Measurements from ENCODE around the gene GRID2IP.
A peak's percentile ranks its signal among the peaks of the same experiment; 100 is the strongest.
"Not testable (repeated sequence)": the region's sequence is repeated elsewhere in the genome, so short reads cannot be mapped to it uniquely, and the experiment has no call there.

The GRID2IP gene

DNA sequence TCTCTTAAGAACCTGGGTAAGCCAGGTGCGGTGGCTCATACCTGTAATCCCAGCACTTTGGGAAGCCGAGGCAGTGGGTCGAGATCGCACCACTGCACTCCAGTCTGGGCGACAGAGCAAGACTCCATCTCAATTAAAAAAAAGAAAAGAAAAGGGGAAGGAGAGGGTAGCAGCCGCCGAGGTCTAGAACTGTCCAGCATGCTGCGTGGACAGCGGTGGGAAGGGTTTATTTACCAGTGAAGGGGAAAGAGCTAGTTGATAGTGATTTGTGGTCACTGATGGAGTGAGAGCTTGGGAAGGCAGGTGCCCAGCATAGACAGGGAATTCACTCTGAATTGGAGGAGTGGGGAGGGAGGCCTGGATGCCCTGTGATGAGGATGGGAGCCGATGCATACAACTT, 60.1 kb downstream of the GRID2IP start:
- H3K4me1 Mint-ChIP-seq (ENCODE audit: low read depth) = no peaks in the 10 kb centered on the region
- H3K4me3 Mint-ChIP-seq = no peak overlapping the region
- H3K9me3 Mint-ChIP-seq (ENCODE audit: low read depth) = no peaks in the 10 kb centered on the region

GRCh38 chr7:6489612-6490011, 61.6 kb downstream of the GRID2IP start:
- Mint-ChIP-seq H3K36me3 (no peaks in the 10 kb centered on the region), H3K27ac (no peak overlapping the region), H3K27me3 (no peaks in the 10 kb centered on the region)

More for the DNA sequence above, 60.1 kb downstream of the GRID2IP start:
- H3K36me3 Mint-ChIP-seq = no peaks in the 10 kb centered on the region
- no peaks in the 10 kb centered on the region for H3K27me3 Mint-ChIP-seq
- H3K27ac Mint-ChIP-seq = no peak overlapping the region

DNA sequence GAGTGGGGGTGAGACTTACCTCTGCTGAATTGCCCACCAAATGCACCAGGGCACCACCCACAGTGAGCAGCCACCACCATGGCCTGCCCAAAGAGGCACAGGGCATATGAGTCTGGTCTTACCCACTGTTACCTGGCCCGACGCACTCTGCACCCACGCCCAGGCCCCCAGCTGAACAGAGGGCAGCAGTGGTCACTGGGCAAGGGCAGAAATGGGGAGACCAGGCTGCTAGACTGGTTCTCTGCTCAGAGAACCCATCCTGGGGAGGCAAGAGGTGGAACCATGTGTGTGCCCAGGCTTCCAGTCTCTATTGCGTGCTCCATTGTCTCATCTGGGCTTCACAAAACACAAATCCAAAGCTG, 64.1 kb downstream of the GRID2IP start:
- Mint-ChIP-seq H3K4me3 (no peak overlapping the region), H3K4me1 (ENCODE audit: low read depth) (peaks cover 16% of the 10 kb centered on the region), H3K27me3 (no peaks in the 10 kb centered on the region), H3K36me3 (no peaks in the 10 kb centered on the region), H3K27ac (no peak overlapping the region), H3K9me3 (ENCODE audit: low read depth) (no peaks in the 10 kb centered on the region)

More at GRCh38 chr7:6489612-6490011, 61.6 kb downstream of the GRID2IP start:
- Mint-ChIP-seq H3K4me1 (ENCODE audit: low read depth) (peaks cover 3% of the 10 kb centered on the region), H3K9me3 (ENCODE audit: low read depth) (no peaks in the 10 kb centered on the region), H3K4me3 (no peak overlapping the region)

GRCh38 chr7:6486438-6487183, 64.7 kb downstream of the GRID2IP start:
- Mint-ChIP-seq H3K4me1 (ENCODE audit: low read depth) (peaks cover 20% of the 10 kb centered on the region), H3K36me3 (no peaks in the 10 kb centered on the region), H3K27me3 (no peaks in the 10 kb centered on the region), H3K9me3 (ENCODE audit: low read depth) (no peaks in the 10 kb centered on the region), H3K27ac (no peak overlapping the region), H3K4me3 (no peak overlapping the region)

DNA sequence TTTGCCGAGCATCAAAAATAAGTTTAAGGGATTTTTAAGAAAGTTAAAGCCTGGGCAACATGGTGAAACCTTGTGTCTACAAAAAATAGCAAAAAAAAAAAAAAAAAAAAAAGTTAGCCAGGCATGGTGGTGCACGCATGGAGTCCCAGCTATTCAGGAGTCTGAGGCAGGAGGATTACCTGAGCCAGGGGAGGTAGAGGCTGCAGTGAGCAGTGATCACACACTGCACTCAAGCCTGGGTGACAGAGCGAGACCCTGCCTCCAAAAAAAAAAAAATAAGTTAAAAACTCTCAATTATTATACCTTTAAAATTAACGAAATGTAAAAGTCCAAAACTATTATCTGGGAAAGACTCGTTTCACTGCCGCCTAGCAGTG, 68.5 kb downstream of the GRID2IP start:
- Mint-ChIP-seq H3K27ac (peak overlapping the region; percentile 82), H3K36me3 (no peaks in the 10 kb centered on the region), H3K4me3 (peak overlapping the region; percentile 93), H3K4me1 (ENCODE audit: low read depth) (peaks cover 53% of the 10 kb centered on the region), H3K27me3 (no peaks in the 10 kb centered on the region), H3K9me3 (ENCODE audit: low read depth) (no peaks in the 10 kb centered on the region)

DNA sequence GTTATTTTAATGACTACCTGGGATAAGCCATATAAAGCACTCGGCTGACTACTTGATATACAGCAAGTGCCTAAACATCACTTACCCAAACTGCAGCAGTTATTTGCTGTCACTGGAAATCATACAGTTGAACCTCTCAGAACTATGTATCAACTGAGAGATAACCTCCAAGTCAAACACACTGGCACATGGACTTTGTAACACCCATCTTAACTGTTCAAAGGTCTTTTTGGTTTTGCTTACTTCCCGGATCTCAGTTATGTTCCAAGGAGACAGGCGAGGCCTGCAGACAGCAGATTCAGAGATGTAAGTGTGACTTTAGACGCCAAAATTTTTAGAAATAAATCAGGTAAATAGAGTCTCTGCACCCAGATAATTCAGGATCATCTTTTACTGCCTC, 69.0 kb downstream of the GRID2IP start:
- Mint-ChIP-seq H3K36me3 (no peaks in the 10 kb centered on the region), H3K4me3 (peak overlapping the region; percentile 93), H3K27ac (peak overlapping the region; percentile 28), H3K9me3 (ENCODE audit: low read depth) (no peaks in the 10 kb centered on the region), H3K27me3 (no peaks in the 10 kb centered on the region), H3K4me1 (ENCODE audit: low read depth) (peaks cover 57% of the 10 kb centered on the region)

DNA sequence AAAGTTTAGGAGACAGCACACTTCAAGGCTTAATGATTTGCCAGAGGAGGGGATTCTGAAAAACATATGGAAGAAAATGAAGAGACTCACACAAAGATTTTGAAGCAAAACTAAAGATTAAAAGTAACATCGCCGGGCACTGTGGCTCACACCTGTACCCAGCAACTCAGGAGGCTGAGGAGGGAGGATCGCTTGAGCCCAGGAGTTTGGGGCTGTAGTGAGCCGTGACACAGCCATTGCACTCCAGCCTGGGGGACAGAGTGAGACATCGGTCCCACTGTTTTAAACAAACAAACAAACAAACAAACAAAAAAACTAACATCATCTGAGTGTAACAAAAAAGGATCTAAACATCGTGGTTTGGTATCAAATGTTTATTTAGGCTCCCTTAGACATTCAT, 69.8 kb downstream of the GRID2IP start:
- H3K4me3 Mint-ChIP-seq = peak overlapping the region; percentile 74
- no peak overlapping the region for H3K27ac Mint-ChIP-seq
- H3K27me3 Mint-ChIP-seq = no peaks in the 10 kb centered on the region
- no peaks in the 10 kb centered on the region for H3K36me3 Mint-ChIP-seq
- no peaks in the 10 kb centered on the region for H3K9me3 Mint-ChIP-seq (ENCODE audit: low read depth)
- H3K4me1 Mint-ChIP-seq (ENCODE audit: low read depth) = peaks cover 66% of the 10 kb centered on the region

GRCh38 chr7:6480323-6480660, 71.0 kb downstream of the GRID2IP start:
- H3K27ac Mint-ChIP-seq = peak overlapping the region; percentile 50
- peak overlapping the region; percentile 20 for H3K4me3 Mint-ChIP-seq
- H3K9me3 Mint-ChIP-seq (ENCODE audit: low read depth) = no peaks in the 10 kb centered on the region
- H3K4me1 Mint-ChIP-seq (ENCODE audit: low read depth) = peaks cover 77% of the 10 kb centered on the region
- no peaks in the 10 kb centered on the region for H3K36me3 Mint-ChIP-seq
- no peaks in the 10 kb centered on the region for H3K27me3 Mint-ChIP-seq

DNA sequence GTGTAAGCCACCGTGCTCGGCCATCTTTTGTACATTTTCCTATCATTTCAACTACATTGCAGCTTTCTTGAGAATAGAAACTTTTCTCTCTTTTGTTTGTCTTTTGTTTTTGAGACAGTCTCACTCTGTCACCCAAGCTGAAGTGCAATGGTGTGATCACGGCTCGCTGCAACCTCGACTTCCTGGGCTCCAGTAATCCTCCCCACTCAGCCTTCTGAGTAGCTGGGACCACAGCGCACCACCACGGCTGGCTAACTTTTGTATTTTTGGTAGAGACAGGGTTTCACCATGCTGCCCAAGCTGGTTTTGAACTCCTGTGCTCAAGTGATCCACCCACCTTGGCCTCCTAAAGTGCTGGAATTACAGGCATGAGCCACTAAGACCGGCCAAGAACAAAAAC, 72.2 kb downstream of the GRID2IP start:
- H3K4me1 Mint-ChIP-seq (ENCODE audit: low read depth) = peaks cover 74% of the 10 kb centered on the region
- H3K27me3 Mint-ChIP-seq = no peaks in the 10 kb centered on the region
- H3K36me3 Mint-ChIP-seq = no peaks in the 10 kb centered on the region
- H3K27ac Mint-ChIP-seq = no peak overlapping the region
- no peak overlapping the region for H3K4me3 Mint-ChIP-seq
- H3K9me3 Mint-ChIP-seq (ENCODE audit: low read depth) = no peaks in the 10 kb centered on the region

GRCh38 chr7:6478186-6478585, 73.1 kb downstream of the GRID2IP start:
- Mint-ChIP-seq H3K9me3 (ENCODE audit: low read depth) (no peaks in the 10 kb centered on the region), H3K4me1 (ENCODE audit: low read depth) (peaks cover 75% of the 10 kb centered on the region), H3K27ac (no peak overlapping the region), H3K36me3 (no peaks in the 10 kb centered on the region), H3K4me3 (no peak overlapping the region), H3K27me3 (no peaks in the 10 kb centered on the region)

GRCh38 chr7:6477318-6477660, 74.0 kb downstream of the GRID2IP start:
- peaks cover 69% of the 10 kb centered on the region for H3K4me1 Mint-ChIP-seq (ENCODE audit: low read depth)
- no peak overlapping the region for H3K27ac Mint-ChIP-seq
- H3K9me3 Mint-ChIP-seq (ENCODE audit: low read depth) = no peaks in the 10 kb centered on the region
- no peaks in the 10 kb centered on the region for H3K36me3 Mint-ChIP-seq
- H3K27me3 Mint-ChIP-seq = no peaks in the 10 kb centered on the region
- H3K4me3 Mint-ChIP-seq = no peak overlapping the region

DNA sequence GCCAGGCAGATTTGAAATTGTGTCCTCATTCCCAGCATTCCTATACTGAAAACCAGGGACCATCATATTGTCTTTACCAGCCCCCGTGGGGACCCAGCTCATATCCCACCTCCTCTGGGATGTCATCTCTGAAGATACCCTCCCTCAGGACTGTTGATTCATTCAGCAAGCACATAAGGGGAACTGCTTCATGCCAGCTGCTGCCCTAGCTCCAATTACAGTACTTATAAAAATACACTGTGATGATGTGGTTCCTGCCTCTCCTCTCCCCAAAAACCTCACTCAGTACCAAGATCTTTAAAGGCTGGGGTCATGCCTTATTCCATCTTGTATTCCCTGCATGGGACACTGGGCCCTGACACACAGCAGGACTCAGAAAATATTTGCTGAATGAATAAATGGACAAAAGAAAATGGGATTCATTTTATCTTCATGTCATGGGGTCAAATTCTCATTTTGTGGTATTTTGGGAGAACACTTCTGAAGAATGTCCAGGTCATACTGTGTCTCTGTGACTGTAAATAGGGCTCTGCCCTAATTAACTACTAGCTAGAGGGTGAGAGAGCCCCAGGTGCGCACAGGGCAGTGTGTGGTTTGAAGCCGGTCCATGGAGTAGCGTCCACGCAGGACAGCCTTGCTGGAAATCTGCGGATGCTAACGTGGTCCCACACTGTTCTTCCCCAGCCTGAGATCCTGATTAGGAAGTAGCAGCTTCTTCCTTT, 74.5 kb downstream of the GRID2IP start:
- no peaks in the 10 kb centered on the region for H3K27me3 Mint-ChIP-seq
- peak overlapping the region; percentile 61 for H3K27ac Mint-ChIP-seq
- no peaks in the 10 kb centered on the region for H3K36me3 Mint-ChIP-seq
- H3K4me1 Mint-ChIP-seq (ENCODE audit: low read depth) = peaks cover 65% of the 10 kb centered on the region
- no peak overlapping the region for H3K4me3 Mint-ChIP-seq
- H3K9me3 Mint-ChIP-seq (ENCODE audit: low read depth) = no peaks in the 10 kb centered on the region

GRCh38 chr7:6475433-6476186, 75.7 kb downstream of the GRID2IP start:
- peaks cover 3% of the 10 kb centered on the region for H3K36me3 Mint-ChIP-seq
- peaks cover 54% of the 10 kb centered on the region for H3K4me1 Mint-ChIP-seq (ENCODE audit: low read depth)
- no peaks in the 10 kb centered on the region for H3K27me3 Mint-ChIP-seq
- H3K4me3 Mint-ChIP-seq = no peak overlapping the region
- peak overlapping the region; percentile 66 for H3K27ac Mint-ChIP-seq
- H3K9me3 Mint-ChIP-seq (ENCODE audit: low read depth) = no peaks in the 10 kb centered on the region

DNA sequence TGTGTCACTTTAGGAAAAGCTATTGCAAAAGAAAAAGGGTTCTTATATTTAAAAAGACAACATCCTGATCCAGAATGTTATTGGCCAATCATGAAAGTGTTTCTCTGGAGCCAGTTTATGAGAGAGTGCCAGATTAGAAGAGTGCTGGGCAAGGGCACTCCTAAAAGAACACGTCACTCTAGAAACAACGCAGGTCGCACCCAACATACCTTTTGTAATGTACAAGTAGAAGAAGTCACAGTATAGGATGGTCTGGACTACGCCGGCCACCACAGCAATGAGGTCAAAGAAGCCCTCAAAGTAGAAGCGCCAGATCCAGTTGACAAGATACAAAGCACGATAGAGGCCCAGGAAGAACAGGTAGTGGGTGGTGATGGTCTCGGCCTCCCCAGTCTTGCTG, 85.4 kb downstream of the GRID2IP start:
- Mint-ChIP-seq H3K9me3 (ENCODE audit: low read depth) (no peaks in the 10 kb centered on the region), H3K4me3 (no peak overlapping the region), H3K27ac (no peak overlapping the region), H3K36me3 (peaks cover 12% of the 10 kb centered on the region), H3K4me1 (ENCODE audit: low read depth) (no peaks in the 10 kb centered on the region), H3K27me3 (no peaks in the 10 kb centered on the region)

- not testable (repeated sequence) for H3K27ac Mint-ChIP-seq
Measured at GRCh38 chr7:6463609-6464008, 87.7 kb downstream of the GRID2IP start.

More at GRCh38 chr7:6463609-6464008, 87.7 kb downstream of the GRID2IP start:
- peaks cover 11% of the 10 kb centered on the region for H3K36me3 Mint-ChIP-seq
- H3K4me1 Mint-ChIP-seq (ENCODE audit: low read depth); H3K9me3 Mint-ChIP-seq (ENCODE audit: low read depth); H3K4me3 Mint-ChIP-seq; H3K27me3 Mint-ChIP-seq: not testable (repeated sequence)
